ENCODE measurements around the gene ZFAND2A.

- TF ChIP-seq EZH2 (IDR thresholded peaks at IDR 0.05; ENCODE audit: borderline replicate concordance, low read length) = no peak
- no peak for TF ChIP-seq CTCF (conservative IDR thresholded peaks at IDR 0.05 in 1 of 2, IDR thresholded peaks at IDR 0.05 in 1 of 2; ENCODE audit: extremely low read depth in 1 of 2, insufficient read depth in 1 of 2, low read depth in 1 of 2, low read length in 2 of 2)
Observed at GRCh38 chr7:1151653-1152425, 8.2 kb downstream of the ZFAND2A start.

Measured in mammary epithelial cell (primary cell).